ENCODE measurements around the gene PAGR1. TPM values are rescaled to one million over a fixed set of nuclear protein-coding genes. Genes with fewer than 3 reads are reported as not detected.

PAGR1 gene
- total and polyA plus RNA-seq, 9 of the 15 experiments (the other 6 are each of a cell fraction or from before 2014, with no cell fraction given), result 1.4 to 58.2 (median 16.8) TPM

DNA sequence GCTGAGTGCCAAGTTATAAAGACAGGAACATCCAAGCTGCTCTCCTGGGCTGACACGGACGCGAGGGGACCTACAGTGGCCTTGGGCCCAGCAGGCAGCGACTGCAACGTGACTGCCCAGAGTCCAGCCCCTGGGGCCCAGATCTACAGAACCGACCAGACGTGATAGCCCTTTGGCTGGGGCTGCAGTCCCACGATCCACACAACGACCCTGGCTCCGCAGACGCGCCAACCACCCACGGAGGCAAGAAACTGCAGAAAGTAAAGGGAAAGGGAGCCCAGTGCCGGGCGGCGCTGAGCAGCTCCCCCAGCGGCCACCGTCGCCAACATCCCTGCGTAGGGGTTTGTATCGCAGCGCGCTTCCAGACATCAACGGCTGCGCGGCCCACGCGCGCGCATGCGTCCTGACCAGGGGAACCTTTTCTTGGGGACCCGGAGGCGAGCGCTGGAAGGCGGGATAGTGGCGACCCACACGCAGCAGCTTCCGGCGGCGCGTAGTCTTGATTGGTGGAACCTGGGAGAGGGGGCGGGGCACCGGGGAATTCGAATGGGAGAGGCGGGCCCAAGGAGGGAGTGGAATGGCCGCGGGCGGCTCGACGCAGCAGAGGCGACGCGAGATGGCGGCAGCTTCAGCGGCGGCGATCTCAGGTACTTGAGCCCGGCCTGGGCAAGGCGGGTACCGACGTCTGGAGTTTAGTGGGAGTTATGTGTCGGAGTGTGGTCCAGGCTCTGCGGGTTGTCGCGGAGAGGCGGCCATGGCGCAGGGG is 25.6 kb upstream of the PAGR1 start, which contains the start of gene KIF22 (continued):
- TF ChIP-seq PYGO2 (tag; IDR thresholded peaks at IDR 0.05), result no peak
- TF ChIP-seq RBM15 (IDR thresholded peaks at IDR 0.05; ENCODE audit: insufficient read depth, low read length), result no peak
- TF ChIP-seq TAF15 (IDR thresholded peaks at IDR 0.05; ENCODE audit: low read depth, low read length), result no peak
- no peak for TF ChIP-seq FOSL1 (tag; conservative IDR thresholded peaks at IDR 0.05)
- no peak for TF ChIP-seq CCAR2 (IDR thresholded peaks at IDR 0.05; ENCODE audit: low read depth, low read length)
- no peak for TF ChIP-seq XRCC3 (IDR thresholded peaks at IDR 0.05)
- TF ChIP-seq ZNF184 (CRISPR knock-in tag; IDR thresholded peaks at IDR 0.05), result no peak
- no peak for TF ChIP-seq RBM39 (optimal IDR thresholded peaks at IDR 0.05; ENCODE audit: low read depth, low read length)
- 0 out of 2 replicates have a peak, but pooled peaks have one; percentile 58 for TF ChIP-seq ZNF174 (CRISPR knock-in tag; IDR thresholded peaks at IDR 0.05)
- TF ChIP-seq MIER1 (IDR thresholded peaks at IDR 0.05; ENCODE audit: low read depth), result no peak
- TF ChIP-seq KDM5B (IDR thresholded peaks at IDR 0.05; ENCODE audit: insufficient replicate concordance, low read depth, low read length), result peak; percentile 95
- TF ChIP-seq RHOXF2B (CRISPR knock-in tag; conservative IDR thresholded peaks at IDR 0.05), result no peak
- TF ChIP-seq FOS (IDR thresholded peaks at IDR 0.05; ENCODE audit: extremely low read depth, insufficient read length), result peak; percentile 76
- no peak for TF ChIP-seq KDM4B (IDR thresholded peaks at IDR 0.05; ENCODE audit: borderline replicate concordance in 2 of 2, low read depth in 1 of 2)
- TF ChIP-seq POU5F1 (IDR thresholded peaks at IDR 0.05; ENCODE audit: borderline replicate concordance, low read depth, low read length, partially characterized antibody), result peak; percentile 67
- peak; percentile 74; the same call in 1 of the 2 replicates for TF ChIP-seq KLF16 (IDR thresholded peaks at IDR 0.05)
- TF ChIP-seq LCOR (CRISPR knock-in tag; IDR thresholded peaks at IDR 0.05), result peak; percentile 86
- TF ChIP-seq TEAD4 (IDR thresholded peaks at IDR 0.05; ENCODE audit: low read length), result peak; percentile 60; the same call in 1 of the 2 replicates
- no peak for TF ChIP-seq TEAD4 (CRISPR knock-in tag; IDR thresholded peaks at IDR 0.05; ENCODE audit: borderline replicate concordance)
- no peak for TF ChIP-seq FUS (optimal IDR thresholded peaks at IDR 0.05; ENCODE audit: low read depth, low read length)
- no peak for TF ChIP-seq CBX8 (IDR thresholded peaks at IDR 0.05; ENCODE audit: borderline replicate concordance, extremely low read depth, low read depth, low read length, poor library complexity, severe bottlenecking)
- peak; percentile 94 for TF ChIP-seq C11orf30 (IDR thresholded peaks at IDR 0.05; ENCODE audit: low read depth)
- TF ChIP-seq NONO (IDR thresholded peaks at IDR 0.05; ENCODE audit: low read depth in 2 of 2, low read length in 1 of 2), result peak in 1 of 2 experiments; percentile 42; a peak in 1 of 4 replicates
- TF ChIP-seq, protein P1, sequence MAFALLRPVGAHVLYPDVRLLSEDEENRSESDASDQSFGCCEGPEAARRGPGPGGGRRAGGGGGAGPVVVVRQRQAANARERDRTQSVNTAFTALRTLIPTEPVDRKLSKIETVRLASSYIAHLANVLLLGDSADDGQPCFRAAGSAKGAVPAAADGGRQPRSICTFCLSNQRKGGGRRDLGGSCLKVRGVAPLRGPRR (CRISPR knock-in tag; IDR thresholded peaks at IDR 0.05), result no peak
- TF ChIP-seq RBM17 (IDR thresholded peaks at IDR 0.05; ENCODE audit: borderline replicate concordance, low read depth, low read length), result no peak
- TF ChIP-seq, protein P2, sequence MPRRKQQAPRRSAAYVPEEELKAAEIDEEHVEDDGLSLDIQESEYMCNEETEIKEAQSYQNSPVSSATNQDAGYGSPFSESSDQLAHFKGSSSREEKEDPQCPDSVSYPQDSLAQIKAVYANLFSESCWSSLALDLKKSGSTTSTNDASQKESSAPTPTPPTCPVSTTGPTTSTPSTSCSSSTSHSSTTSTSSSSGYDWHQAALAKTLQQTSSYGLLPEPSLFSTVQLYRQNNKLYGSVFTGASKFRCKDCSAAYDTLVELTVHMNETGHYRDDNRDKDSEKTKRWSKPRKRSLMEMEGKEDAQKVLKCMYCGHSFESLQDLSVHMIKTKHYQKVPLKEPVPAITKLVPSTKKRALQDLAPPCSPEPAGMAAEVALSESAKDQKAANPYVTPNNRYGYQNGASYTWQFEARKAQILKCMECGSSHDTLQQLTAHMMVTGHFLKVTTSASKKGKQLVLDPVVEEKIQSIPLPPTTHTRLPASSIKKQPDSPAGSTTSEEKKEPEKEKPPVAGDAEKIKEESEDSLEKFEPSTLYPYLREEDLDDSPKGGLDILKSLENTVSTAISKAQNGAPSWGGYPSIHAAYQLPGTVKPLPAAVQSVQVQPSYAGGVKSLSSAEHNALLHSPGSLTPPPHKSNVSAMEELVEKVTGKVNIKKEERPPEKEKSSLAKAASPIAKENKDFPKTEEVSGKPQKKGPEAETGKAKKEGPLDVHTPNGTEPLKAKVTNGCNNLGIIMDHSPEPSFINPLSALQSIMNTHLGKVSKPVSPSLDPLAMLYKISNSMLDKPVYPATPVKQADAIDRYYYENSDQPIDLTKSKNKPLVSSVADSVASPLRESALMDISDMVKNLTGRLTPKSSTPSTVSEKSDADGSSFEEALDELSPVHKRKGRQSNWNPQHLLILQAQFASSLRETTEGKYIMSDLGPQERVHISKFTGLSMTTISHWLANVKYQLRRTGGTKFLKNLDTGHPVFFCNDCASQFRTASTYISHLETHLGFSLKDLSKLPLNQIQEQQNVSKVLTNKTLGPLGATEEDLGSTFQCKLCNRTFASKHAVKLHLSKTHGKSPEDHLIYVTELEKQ (CRISPR knock-in tag; IDR thresholded peaks at IDR 0.05), result no peak

Data from K562 (cell line).